SK-N-MC (cell line): ENCODE measurements around the gene IFT43.

Experiments used
- EZH2 ChIP-seq: fragments of 200-600 bp; sonication (generic); IDR thresholded peaks from one replicate; pipeline ENCODE4 v1.6.1; 2017; ENCODE audit warnings: antibody characterized with exemption
- FOXP2 ChIP-seq: optimal IDR thresholded peaks from 2 replicates; pipeline ENCODE3; 2011; ENCODE audit warnings: mild to moderate bottlenecking, moderate library complexity; ENCODE audit not compliant: insufficient read depth; ENCODE audit errors: extremely low read length, control extremely low read depth

DNA sequence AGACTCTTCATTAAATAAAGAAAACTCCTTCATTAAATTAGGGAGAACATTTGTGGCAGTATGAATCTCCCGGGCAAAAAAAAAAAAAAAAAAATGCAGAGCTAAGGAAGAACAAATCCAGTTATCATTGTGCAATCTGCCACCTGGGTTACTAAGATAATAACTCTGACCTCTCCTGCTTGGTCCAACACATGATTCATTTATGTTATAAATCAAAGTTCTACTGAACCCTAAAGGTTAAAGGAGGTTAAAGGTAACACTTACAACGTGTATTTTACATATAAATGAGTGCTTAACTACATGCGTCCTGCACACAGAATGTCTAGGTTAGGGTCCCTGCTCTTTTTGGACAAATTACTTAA lies 8.0 kb upstream of the IFT43 start:
- TF ChIP-seq EZH2 (no peak), FOXP2 (no peak)
